RWPE2 (cell line): ENCODE data around the gene SNRK.

Source experiments
- ATAC-seq: fragments of 200-7000 bp; cut with Tn5 transposase; 3 replicates; pipeline ENCODE4 v1.9.1; 2021; ENCODE audit warnings: low read depth
- DNase-seq: peaks from one replicate; pipeline ENCODE4 v3.0.0-alpha.2; 2020; ENCODE audit warnings: low spot score
- H3K27ac ChIP-seq: fragments of 450-650 bp; 2 replicates; pipeline ENCODE4 v1.5.1; 2017; ENCODE audit warnings: mild to moderate bottlenecking; ENCODE audit not compliant: poor library complexity, severe bottlenecking
- H3K27me3 ChIP-seq: fragments of 250-450 bp; sonication (Bioruptor Pico); 2 replicates; pipeline ENCODE4 v1.5.1; 2021; ENCODE audit warnings: mild to moderate bottlenecking, moderate library complexity; ENCODE audit not compliant: insufficient read depth, poor library complexity, severe bottlenecking
- H3K36me3 ChIP-seq: fragments of 250-450 bp; sonication (Bioruptor Pico); 2 replicates; pipeline ENCODE4 v1.5.1; 2020; ENCODE audit warnings: low read depth, mild to moderate bottlenecking, moderate library complexity
- H3K4me1 ChIP-seq: fragments of 250-450 bp; sonication (Bioruptor Pico); 2 replicates; pipeline ENCODE4 v1.5.1; 2021; ENCODE audit warnings: mild to moderate bottlenecking, moderate library complexity; ENCODE audit not compliant: insufficient read depth, poor library complexity, severe bottlenecking
- H3K4me3 ChIP-seq: fragments of 250-450 bp; sonication (Bioruptor Pico); 2 replicates; pipeline ENCODE4 v1.5.1; 2021; ENCODE audit warnings: mild to moderate bottlenecking, moderate library complexity; ENCODE audit not compliant: severe bottlenecking
- H3K9me3 ChIP-seq: fragments of 250-450 bp; sonication (Bioruptor Pico); 2 replicates; pipeline ENCODE4 v1.5.1; 2021; ENCODE audit warnings: mild to moderate bottlenecking, moderate library complexity; ENCODE audit not compliant: severe bottlenecking
- CTCF ChIP-seq: fragments of 450-650 bp; IDR thresholded peaks from one replicate; pipeline ENCODE4 v1.5.1; 2017; ENCODE audit warnings: mild to moderate bottlenecking, moderate library complexity; ENCODE audit not compliant: poor library complexity, severe bottlenecking

The SNRK gene, protein sequence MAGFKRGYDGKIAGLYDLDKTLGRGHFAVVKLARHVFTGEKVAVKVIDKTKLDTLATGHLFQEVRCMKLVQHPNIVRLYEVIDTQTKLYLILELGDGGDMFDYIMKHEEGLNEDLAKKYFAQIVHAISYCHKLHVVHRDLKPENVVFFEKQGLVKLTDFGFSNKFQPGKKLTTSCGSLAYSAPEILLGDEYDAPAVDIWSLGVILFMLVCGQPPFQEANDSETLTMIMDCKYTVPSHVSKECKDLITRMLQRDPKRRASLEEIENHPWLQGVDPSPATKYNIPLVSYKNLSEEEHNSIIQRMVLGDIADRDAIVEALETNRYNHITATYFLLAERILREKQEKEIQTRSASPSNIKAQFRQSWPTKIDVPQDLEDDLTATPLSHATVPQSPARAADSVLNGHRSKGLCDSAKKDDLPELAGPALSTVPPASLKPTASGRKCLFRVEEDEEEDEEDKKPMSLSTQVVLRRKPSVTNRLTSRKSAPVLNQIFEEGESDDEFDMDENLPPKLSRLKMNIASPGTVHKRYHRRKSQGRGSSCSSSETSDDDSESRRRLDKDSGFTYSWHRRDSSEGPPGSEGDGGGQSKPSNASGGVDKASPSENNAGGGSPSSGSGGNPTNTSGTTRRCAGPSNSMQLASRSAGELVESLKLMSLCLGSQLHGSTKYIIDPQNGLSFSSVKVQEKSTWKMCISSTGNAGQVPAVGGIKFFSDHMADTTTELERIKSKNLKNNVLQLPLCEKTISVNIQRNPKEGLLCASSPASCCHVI

DNA sequence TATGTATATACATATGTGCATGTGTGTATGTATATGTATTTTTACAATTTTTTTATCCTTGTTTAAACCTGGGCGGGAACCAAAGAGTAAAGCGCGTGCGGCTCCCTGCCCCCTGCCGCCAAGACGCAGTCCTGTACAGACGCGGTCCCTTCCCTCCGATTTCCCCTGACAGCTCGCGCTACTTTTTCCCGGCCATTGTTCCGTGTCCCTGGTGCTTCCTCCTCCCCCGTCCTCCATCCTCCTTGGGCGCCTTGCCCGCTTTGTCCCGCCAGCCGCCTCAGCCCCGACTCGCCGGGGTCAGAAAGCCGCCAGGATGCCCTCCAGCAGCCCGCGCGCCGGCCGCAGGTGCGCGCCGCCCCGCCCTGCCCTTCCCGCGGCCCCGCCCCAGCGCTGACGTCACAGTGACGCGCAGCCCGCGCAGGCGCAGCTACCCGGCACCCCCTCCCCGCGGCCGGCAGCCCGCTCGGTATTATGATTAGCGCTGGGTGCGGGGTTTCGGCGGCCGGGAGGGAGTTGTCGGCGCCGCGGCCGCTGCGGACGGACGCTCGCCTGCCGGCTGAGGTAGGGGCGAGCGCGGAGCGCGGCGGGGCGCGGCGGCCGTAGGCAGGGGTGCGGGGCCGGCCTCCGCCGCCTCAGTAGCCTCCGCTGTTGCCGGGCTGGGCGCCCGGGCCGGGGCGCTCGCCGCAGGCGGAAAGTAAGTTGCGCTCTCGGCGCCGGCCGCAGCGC is at the start of gene SNRK:
SNRK (plus strand) TSS at position 426 of the 726 bp plus-strand sequence. CDS start 16,664 bp downstream, outside the sequence.
- Histone ChIP-seq H3K4me3 (peak within 1 kb of the TSS; percentile 97), H3K4me1 (peaks cover 23% of the 10 kb centered on the region), H3K9me3 (no peaks in the 10 kb centered on the region), H3K27me3 (no peaks in the 10 kb centered on the region), H3K36me3 (peaks cover 12% of the 10 kb centered on the region; the same call in 1 of the 2 replicates), H3K27ac (peak within 1 kb of the TSS; percentile 40)
- peak; percentile 65 for ATAC-seq
- peak; percentile 76 for DNase-seq
- peak; percentile 24 for TF ChIP-seq CTCF

- no peaks in the 10 kb centered on the region for H3K36me3 ChIP-seq
- H3K9me3 ChIP-seq, result no peaks in the 10 kb centered on the region
- H3K27ac ChIP-seq, result no peak overlapping the region
- H3K4me3 ChIP-seq, result no peak overlapping the region
- DNase-seq, result no peak
- TF ChIP-seq CTCF, result no peak
- H3K4me1 ChIP-seq, result peaks cover 12% of the 10 kb centered on the region
- no peak for ATAC-seq
- H3K27me3 ChIP-seq, result no peaks in the 10 kb centered on the region
Measured at GRCh38 chr3:43238801-43239200, 47.5 kb upstream of the SNRK start.

DNA sequence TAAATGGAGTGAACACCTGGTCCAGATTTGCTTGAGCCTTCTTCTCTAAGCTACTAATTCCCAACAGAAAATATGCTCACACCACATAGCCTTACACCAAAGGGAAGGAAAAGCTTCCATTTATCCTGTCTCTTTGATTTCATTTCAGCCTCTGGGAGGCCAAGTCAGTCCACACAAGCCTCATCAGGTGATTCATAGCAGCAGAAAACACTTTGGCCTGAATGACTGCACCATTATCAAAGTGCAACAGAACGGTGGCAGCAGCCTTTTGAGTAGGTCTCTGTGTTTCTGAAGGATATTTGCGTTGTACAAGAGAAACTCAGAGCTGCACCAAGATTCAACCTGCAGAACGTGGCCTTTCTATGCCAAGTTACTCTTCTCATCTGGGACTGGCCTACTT is 46.6 kb upstream of the SNRK start:
- peaks cover 12% of the 10 kb centered on the region for H3K4me1 ChIP-seq

More for the DNA sequence above, 46.6 kb upstream of the SNRK start:
- Histone ChIP-seq H3K4me3 (no peak overlapping the region), H3K36me3 (no peaks in the 10 kb centered on the region), H3K27me3 (no peaks in the 10 kb centered on the region), H3K9me3 (no peaks in the 10 kb centered on the region), H3K27ac (no peak overlapping the region)
- TF ChIP-seq CTCF, result no peak
- ATAC-seq (no peak), DNase-seq (no peak)
